ENCODE results near the gene SLC6A9. TPM values are rescaled to one million over a fixed set of nuclear protein-coding genes. Genes with fewer than 3 reads are reported as not detected.

Gene SLC6A9
- polyA plus RNA-seq, 2 of the 4 experiments (the other 2 are of a cell fraction): 9.0 to 17.7 TPM

- POLR2A ChIA-PET: interaction anchor here (0.7 to 0.9 kb wide), 2 partner anchors 650 to 879 kb away, joined by 3 read pairs; no protein-coding TSS in a partner anchor
- FAIRE-seq (no peak), DNase-seq (ENCODE audit: low read depth in 1 of 2, low spot score in 1 of 2) (no peak), ATAC-seq (no peak)
- no peak overlapping the region for H3K4me3 ChIP-seq
- no peak for TF ChIP-seq FOSL2 (IDR thresholded peaks at IDR 0.05)
- no peak for TF ChIP-seq FOSL2 (CRISPR knock-in tag; IDR thresholded peaks at IDR 0.05)
- TF ChIP-seq RNF2 (IDR thresholded peaks at IDR 0.05; ENCODE audit: borderline replicate concordance, low read depth): no peak
- no peak for TF ChIP-seq MAX (IDR thresholded peaks at IDR 0.05)
- TF ChIP-seq REST (IDR thresholded peaks at IDR 0.05): no peak
- TF ChIP-seq CBX8 (IDR thresholded peaks at IDR 0.05): no peak
- TF ChIP-seq EP300 (IDR thresholded peaks at IDR 0.05): no peak
- no peak for TF ChIP-seq RARB (CRISPR knock-in tag; IDR thresholded peaks at IDR 0.05)
- no peak for TF ChIP-seq BCL3 (IDR thresholded peaks at IDR 0.05)
- TF ChIP-seq ESRRA (IDR thresholded peaks at IDR 0.05; ENCODE audit: borderline replicate concordance, low read length): no peak
- TF ChIP-seq ATOH8 (CRISPR knock-in tag; IDR thresholded peaks at IDR 0.05; ENCODE audit: low read depth): no peak
- TF ChIP-seq KDM1A (IDR thresholded peaks at IDR 0.05; ENCODE audit: low read depth): no peak
- no peak for TF ChIP-seq BHLHE40 (IDR thresholded peaks at IDR 0.05; ENCODE audit: low read depth, low read length)
- no peak for TF ChIP-seq EHMT2 (IDR thresholded peaks at IDR 0.05; ENCODE audit: low read depth)
- no peak for TF ChIP-seq CEBPB (IDR thresholded peaks at IDR 0.05)
- H3K9me3 ChIP-seq: no peaks in the 10 kb centered on the region
- H3K27ac ChIP-seq: no peak overlapping the region
- peaks cover 13% of the 10 kb centered on the region; the same call in 2 of the 3 replicates for H3K4me1 ChIP-seq
- CTCF ChIA-PET: interaction anchor here (1.2 to 1.7 kb wide), 2 partner anchors 10 to 67 kb away, joined by 3 read pairs; no protein-coding TSS in a partner anchor
- H3K4me2 ChIP-seq: no peak overlapping the region
- 22% methylated on average over 3 of the region's 3 CpGs for whole genome bisulfite sequencing (ENCODE audit: missing lambda C conversion rate)
Observed at GRCh38 chr1:44071461-44071860, 40.2 kb upstream of the SLC6A9 start.

- Histone ChIP-seq H3K9me3 (no peaks in the 10 kb centered on the region), H3K4me3 (no peak overlapping the region), H3K4me2 (no peak overlapping the region), H3K4me1 (peaks cover 13% of the 10 kb centered on the region; the same call in 2 of the 3 replicates), H3K27ac (peak overlapping the region in 1 of 2 experiments; percentile 2; a peak in 1 of 6 replicates)
- no peak for DNase-seq (ENCODE audit: low read depth in 1 of 2, low spot score in 1 of 2)
- TF ChIP-seq RAD21 (conservative IDR thresholded peaks at IDR 0.05 in 1 of 2, IDR thresholded peaks at IDR 0.05 in 1 of 2) (no peak), ZSCAN20 (CRISPR knock-in tag; IDR thresholded peaks at IDR 0.05) (no peak), E2F6 (IDR thresholded peaks at IDR 0.05; ENCODE audit: borderline replicate concordance, low read depth) (no peak), JUN (IDR thresholded peaks at IDR 0.05) (no peak), ATOH8 (CRISPR knock-in tag; IDR thresholded peaks at IDR 0.05; ENCODE audit: low read depth) (no peak), HOXA7 (CRISPR knock-in tag; IDR thresholded peaks at IDR 0.05) (no peak), RFX5 (IDR thresholded peaks at IDR 0.05) (no peak), CHD4 (IDR thresholded peaks at IDR 0.05; ENCODE audit: borderline replicate concordance) (no peak)
- WGBS (ENCODE audit: missing lambda C conversion rate): 100% methylated on average over 1 of the region's 2 CpGs
- ChIA-PET POLR2A (no interaction called here), CTCF (interaction anchor here (0.6 to 0.9 kb wide), 3 partner anchors 21 to 1691 kb away, joined by 3 to 4 read pairs (median 3); no protein-coding TSS in a partner anchor)
- FAIRE-seq: no peak
- no peak for ATAC-seq
Observed at GRCh38 chr1:44068442-44068921, 37.2 kb upstream of the SLC6A9 start.
